HG02571 (cell line): Measurements from ENCODE around the gene MKNK1.

Experiments used
- ATAC-seq: cut with Tn5 transposase; IDR thresholded peaks from one replicate; pipeline ENCODE4 v1.9.1; 2021; ENCODE audit warnings: mild to moderate bottlenecking, moderate library complexity; ENCODE audit not compliant: unreplicated experiment

The MKNK1 gene

DNA sequence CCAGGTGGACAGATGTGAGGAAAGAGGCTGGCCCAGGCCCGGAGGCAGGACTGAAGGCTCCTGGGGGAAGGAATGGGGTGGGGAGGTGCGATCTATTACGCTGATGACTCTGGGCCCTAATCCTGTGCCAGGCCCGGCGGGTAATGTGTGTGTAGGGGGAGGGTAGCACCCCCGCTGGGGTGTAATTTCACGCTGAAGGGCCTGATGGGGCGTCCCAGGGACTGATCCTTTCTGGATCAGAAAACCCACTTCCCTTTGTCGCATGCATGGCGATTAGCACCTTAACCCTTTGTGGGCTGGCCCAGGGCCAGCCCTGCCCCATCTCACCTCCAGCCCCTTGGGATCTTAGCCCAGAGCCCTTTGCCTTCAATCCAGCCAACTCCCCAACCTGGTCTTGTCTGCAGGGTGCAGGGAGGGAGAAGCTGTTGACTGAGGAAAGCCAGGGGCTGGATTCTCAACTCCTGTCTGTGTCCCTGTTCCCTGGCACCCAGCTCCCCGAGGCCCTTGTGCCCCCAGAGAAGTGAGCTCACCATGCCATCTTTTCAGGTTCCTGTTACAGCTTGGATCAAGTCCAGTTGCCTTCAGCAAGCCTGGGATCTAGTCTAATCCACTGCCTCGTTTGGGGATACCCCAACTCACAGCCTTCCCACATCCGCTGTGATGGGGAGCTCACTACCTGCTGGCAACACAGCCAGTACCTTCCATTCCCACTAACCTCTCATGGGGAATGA, 78.7 kb downstream of the MKNK1 start:
- no peak for ATAC-seq

DNA sequence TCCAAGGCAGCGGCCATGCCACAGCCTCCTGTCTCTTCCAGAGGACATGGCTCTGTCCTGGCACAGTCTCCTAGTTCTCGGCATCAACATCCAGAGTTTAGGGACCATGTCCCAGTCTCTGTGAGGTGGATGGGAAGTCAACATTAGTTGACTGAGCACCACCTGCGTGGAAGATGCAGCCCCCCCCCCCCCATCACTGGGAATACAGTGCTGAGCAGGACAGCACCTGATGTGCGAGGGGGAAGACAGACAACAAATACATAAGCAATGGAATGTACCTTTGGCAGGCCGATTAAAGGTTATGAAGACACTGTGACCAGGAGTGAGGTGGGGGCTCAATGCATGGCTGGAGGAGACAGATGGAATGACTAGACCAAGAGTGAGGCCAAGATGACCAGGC, 79.2 kb downstream of the MKNK1 start:
- ATAC-seq, result no peak

GRCh38 chr1:46523496-46524353, 80.3 kb downstream of the MKNK1 start:
- no peak for ATAC-seq

- no peak for ATAC-seq
Observed at GRCh38 chr1:46522969-46523320, 81.1 kb downstream of the MKNK1 start.

DNA sequence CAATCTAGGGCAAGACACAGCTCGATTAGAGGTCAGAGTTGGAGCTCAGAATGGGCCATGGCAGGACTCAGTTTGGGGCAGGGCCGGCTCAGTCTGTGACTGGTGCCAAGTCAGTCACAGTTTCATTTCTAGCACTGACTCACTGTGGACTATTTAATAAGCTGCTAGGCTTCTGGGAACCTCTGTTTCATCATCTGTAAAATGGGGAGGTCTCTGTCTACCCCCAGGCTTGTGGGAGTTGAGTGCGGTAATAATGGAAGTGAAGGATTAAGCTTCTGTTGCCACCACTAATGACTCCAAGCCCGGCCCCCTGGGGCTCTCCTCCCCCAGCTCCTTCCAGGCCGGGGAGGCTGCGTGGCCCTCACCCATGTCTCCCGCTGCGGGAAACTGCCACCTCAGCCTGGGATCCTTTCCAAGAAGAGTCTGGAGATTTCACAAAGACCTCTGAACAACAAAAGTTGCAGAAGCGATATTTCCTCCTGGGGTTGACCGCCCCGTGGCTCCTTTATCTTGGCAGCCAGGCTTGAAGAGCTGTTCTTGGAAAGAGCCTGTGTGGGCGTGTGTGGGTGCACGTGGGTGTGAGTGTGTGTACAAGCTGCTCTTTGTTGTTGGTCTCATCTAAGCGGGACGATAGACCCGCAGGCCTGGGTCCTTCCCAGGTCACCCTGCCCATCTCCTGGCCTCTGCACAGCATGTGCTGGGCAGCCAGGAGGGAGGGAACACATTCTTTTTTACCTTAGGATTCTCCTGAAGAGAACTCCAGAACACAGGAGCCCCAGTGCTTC, 81.7 kb downstream of the MKNK1 start:
- ATAC-seq, result peak; percentile 46

DNA sequence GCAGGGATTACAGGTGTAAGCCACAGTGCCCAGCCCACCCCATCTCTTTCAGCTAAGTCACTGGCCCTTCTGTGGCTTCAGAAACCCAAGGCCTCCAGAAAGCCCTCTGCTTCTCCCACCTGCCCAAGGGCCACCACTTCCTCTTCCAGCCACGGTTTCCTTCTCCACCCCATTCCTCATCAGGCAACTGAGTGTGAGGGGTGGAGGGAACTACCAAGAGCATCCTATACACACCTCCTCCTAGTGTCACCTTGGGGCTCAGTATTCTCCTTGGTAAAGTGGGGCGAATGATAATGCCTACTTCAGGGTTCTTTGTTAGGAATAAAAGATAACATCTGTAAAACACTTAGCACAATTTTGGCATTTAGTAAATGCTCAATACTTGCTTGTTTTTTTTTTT, 82.7 kb downstream of the MKNK1 start:
- ATAC-seq, result no peak

GRCh38 chr1:46520063-46520911, 83.8 kb downstream of the MKNK1 start:
- ATAC-seq, result no peak

- ATAC-seq, result no peak
Observed at GRCh38 chr1:46519209-46519608, 84.9 kb downstream of the MKNK1 start.

GRCh38 chr1:46517932-46518498, 86.1 kb downstream of the MKNK1 start:
- ATAC-seq, result no peak

DNA sequence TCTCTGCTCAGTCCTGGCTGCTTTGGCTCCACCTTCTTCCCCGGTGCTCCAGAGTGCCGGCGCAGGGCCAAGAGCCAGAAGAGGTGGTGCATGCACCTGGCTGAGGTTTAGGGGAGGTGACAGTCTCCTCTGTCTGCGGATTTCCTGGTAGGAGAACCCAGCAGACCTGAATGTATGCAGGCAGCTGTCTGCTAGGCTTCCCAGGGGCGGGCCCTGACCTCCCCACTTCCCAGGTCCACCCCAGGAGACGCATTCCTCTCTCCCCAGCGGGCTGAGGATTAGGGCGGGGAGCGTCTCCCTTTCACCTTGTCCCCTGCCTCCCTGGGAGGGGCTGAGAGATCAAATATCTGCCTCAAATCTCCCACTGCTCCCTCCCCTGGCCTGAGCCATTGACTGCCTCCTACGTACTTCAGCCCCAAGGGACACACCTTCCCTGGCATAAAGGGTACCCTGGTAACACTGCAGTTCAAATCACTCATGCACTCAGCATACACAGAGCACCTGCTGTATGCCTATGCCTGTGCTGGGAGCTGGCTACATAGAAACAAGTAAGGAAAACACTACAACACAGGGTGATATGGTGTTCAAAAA, 87.0 kb downstream of the MKNK1 start:
- ATAC-seq, result no peak

GRCh38 chr1:46516200-46516950, 87.7 kb downstream of the MKNK1 start:
- ATAC-seq, result no peak

DNA sequence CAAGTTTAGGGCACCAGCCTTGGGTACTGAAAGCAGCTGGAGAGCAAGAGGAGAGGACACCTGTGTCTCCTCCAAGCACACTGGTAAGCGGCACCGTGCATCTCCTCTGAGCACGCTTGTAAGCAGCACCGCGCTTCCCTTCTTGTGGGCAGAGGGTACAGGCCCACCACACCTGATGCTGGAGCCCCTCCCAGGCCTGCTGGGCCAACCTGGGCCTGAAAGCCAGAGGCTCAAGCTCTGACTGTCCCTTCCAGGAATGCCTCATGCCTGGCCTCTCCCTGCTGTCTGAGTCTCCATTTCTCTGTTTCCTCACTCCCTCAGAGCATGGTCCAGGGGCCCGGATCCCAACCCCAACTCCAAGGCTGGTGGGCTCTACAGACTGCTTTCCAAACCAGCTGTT, 88.5 kb downstream of the MKNK1 start:
- ATAC-seq, result no peak

DNA sequence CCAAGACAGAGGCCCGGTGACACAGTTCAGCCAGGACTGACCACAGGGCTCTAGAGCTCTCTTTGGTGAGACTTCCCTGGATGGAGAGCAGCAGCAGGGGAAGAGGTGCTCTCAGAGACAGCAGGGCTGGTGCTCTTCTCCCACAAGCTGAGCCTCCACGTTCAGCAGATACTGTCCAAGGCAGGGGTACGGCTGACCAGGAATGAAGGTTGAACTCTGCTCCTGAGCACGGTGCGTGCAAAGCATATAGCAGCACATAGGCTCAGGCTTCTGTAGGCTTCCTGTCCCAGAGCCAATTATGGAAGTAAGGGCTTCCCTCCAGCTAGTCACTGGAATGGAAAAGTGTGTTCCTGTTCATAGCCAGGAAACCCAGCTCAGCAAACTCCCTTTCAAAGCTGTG, 90.5 kb downstream of the MKNK1 start:
- ATAC-seq, result no peak

GRCh38 chr1:46512792-46513190, 91.3 kb downstream of the MKNK1 start:
- ATAC-seq, result no peak

DNA sequence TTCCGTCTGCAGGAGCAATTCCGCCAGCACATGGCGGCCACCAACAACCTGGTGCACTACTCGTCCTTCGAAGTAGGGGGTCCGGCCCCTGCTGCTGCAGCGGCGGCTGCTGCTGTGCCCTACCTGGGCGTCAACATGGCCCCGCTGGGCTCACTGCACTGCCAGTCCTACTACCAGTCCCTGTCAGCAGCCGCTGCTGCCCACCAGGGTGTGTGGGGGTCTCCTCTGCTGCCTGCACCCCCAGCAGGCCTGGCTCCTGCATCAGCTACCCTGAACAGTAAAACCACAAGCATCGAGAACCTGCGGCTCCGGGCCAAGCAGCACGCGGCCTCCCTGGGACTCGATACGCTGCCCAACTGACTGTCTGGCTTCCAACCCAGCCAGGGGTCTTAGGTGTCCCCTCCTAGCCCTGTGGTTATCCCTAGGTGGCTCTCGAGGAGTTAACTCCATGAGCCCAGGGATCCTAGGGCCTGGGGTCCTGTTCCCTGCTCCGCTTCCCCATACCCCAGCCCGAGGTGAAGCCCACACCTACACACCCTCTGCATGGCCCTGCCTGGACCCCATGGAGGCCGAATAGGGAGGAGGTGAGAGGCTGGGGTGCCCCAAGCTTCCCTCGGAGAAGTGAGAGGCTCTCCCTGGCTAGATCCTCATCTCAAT, 91.8 kb downstream of the MKNK1 start:
- no peak for ATAC-seq

DNA sequence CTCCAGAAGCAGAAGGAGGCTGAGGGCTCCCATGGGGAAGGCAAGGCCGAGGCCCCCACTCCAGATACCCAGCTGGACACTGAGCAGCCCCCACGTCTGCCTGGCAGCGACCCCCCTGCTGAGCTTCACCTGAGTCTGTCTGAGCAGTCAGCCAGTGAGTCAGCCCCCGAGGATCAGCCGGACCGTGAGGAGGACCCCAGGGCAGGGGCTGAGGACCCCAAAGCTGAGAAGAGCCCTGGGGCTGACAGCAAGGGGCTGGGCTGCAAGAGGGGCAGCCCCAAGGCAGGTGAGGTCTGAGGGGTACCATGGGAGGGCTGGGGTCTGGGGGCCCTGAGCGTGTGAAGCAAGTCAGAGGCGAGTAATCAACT, 93.1 kb downstream of the MKNK1 start:
- no peak for ATAC-seq

DNA sequence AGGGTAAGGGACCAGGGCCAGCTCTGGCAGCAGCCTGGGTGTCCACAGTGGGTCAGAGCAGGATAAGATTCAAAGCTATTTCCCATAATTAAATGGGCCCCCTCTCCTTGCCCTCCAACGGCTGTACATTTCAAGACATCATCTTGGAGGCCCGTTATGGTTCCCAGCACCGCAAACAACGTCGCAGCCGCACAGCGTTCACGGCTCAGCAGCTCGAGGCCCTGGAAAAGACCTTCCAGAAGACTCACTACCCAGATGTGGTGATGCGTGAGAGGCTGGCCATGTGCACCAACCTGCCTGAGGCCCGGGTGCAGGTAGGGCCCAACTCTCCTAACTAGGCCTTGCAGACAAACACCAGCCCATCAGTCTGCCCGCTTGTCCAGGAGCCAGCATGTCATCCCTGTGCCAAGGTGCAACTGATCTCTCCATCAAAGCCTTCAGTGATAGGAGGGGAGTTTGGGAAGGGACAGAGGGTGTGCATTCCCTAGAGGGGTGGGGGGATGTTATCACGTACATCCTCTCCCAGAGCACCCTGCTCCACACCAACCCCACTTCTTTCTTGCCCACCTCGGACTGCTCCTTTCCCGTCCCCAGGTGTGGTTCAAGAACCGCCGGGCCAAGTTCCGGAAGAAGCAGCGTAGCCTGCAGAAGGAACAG, 93.6 kb downstream of the MKNK1 start:
- ATAC-seq, result no peak

- ATAC-seq, result no peak
Observed at GRCh38 chr1:46508757-46509156, 95.3 kb downstream of the MKNK1 start.
